GM23248 (cell line): ENCODE measurements around the gene RMND5A. TPM values are rescaled to one million over a fixed set of nuclear protein-coding genes. Genes with fewer than 3 reads are reported as not detected.

ENCODE experiments used
- DNase-seq: peaks from one replicate; pipeline ENCODE4 v3.0.0-alpha.2; 2015
- H2AFZ ChIP-seq: fragments of 200-600 bp; sonication (generic); 2 replicates; pipeline ENCODE4 v1.6.1; 2016; ENCODE audit warnings: antibody characterized with exemption
- H3F3A ChIP-seq: fragments of 200-600 bp; sonication (generic); 2 replicates; pipeline ENCODE4 v1.6.1; 2016; ENCODE audit warnings: mild to moderate bottlenecking, antibody characterized with exemption, mixed run types; ENCODE audit not compliant: insufficient read depth
- H3K27ac ChIP-seq: fragments of 200-600 bp; sonication (generic); 2 replicates; pipeline ENCODE4 v1.5.1; 2016; ENCODE audit warnings: mild to moderate bottlenecking
- H3K27me3 ChIP-seq: fragments of 200-600 bp; sonication (generic); replicated peaks from 2 replicates; pipeline ENCODE4 v1.6.1; 2016; ENCODE audit warnings: mild to moderate bottlenecking; ENCODE audit not compliant: insufficient read depth
- H3K36me3 ChIP-seq: fragments of 200-600 bp; sonication (generic); 2 replicates; pipeline ENCODE4 v1.6.1; 2016; ENCODE audit warnings: low read depth, mild to moderate bottlenecking
- H3K4me1 ChIP-seq: fragments of 200-600 bp; sonication (generic); 2 replicates; pipeline ENCODE4 v1.6.1; 2016; ENCODE audit warnings: mild to moderate bottlenecking; ENCODE audit not compliant: insufficient read depth
- H3K4me2 ChIP-seq: fragments of 200-600 bp; sonication (generic); one replicate; pipeline ENCODE4 v1.6.1; 2016; ENCODE audit warnings: mild to moderate bottlenecking; ENCODE audit not compliant: unreplicated experiment
- H3K4me3 ChIP-seq: fragments of 200-600 bp; sonication (generic); 2 replicates; pipeline ENCODE4 v1.5.1; 2016; ENCODE audit warnings: mild to moderate bottlenecking
- H3K79me2 ChIP-seq: fragments of 200-600 bp; sonication (generic); 2 replicates; pipeline ENCODE4 v1.6.1; 2016; ENCODE audit warnings: mild to moderate bottlenecking; ENCODE audit not compliant: insufficient read depth
- H3K9ac ChIP-seq: fragments of 200-600 bp; sonication (generic); 2 replicates; pipeline ENCODE4 v1.6.1; 2016; ENCODE audit warnings: mild to moderate bottlenecking
- H3K9me2 ChIP-seq: fragments of 200-600 bp; sonication (generic); 2 replicates; pipeline ENCODE4 v1.6.1; 2016; ENCODE audit warnings: mixed run types, mild to moderate bottlenecking, moderate library complexity; ENCODE audit not compliant: insufficient read depth
- H3K9me3 ChIP-seq: fragments of 200-600 bp; sonication (generic); one replicate; pipeline ENCODE4 v1.6.1; 2017; ENCODE audit warnings: low read depth
- H4K20me1 ChIP-seq: fragments of 200-600 bp; sonication (generic); 2 replicates; pipeline ENCODE4 v1.6.0; 2016; ENCODE audit not compliant: insufficient read depth
- EZH2 ChIP-seq: fragments of 200-600 bp; sonication (generic); IDR thresholded peaks from 2 replicates; pipeline ENCODE4 v1.6.1; 2018; ENCODE audit warnings: antibody characterized with exemption, mild to moderate bottlenecking; ENCODE audit not compliant: insufficient read depth, poor library complexity, severe bottlenecking
- EZH2phosphoT487 ChIP-seq: fragments of 200-600 bp; sonication (generic); IDR thresholded peaks from 2 replicates; pipeline ENCODE4 v1.6.1; 2018; ENCODE audit warnings: antibody characterized with exemption, moderate library complexity, mild to moderate bottlenecking, low read depth; ENCODE audit not compliant: insufficient read depth
- WGBS, 2 experiments: methylation state at CpG; one replicate each; pipeline ENCODE4 v1.1.6; 2015 to 2017; ENCODE audit warnings: low lambda C conversion rate in 2 of 2, low coverage in 1 of 2; ENCODE audit errors: missing lambda C conversion rate in 2 of 2; 5-methylcytosine and 5-hydroxymethylcytosine counted together
- in situ Hi-C: fragments of 300-500 bp; cut with MboI; formaldehyde crosslinking; loops from 2 replicates; pipeline ENCODE4 v1.15.0; 2020
- polyA plus RNA-seq: library from polyadenylated mRNA; unstranded; fragments of >200 nt; fragmentation: Nextera tagmentation; extraction: Ambion mirVana; gene quantifications from 2 replicates; pipeline ENCODE4 v1.2.1, GENCODE V29; 2016
- total RNA-seq: library from RNA; depleted of rRNA; stranded (reverse); fragments of >200 nt; shearing (Covaris generic); gene quantifications from 2 replicates; pipeline ENCODE4 v1.2.3, GENCODE V29; 2014

The RMND5A gene
- total and polyA plus RNA-seq, 2 experiments from 2014 or later, result 6.8 to 21.2 TPM

GRCh38 chr2:86679036-86679435 lies 41.1 kb upstream of the RMND5A start:
- Histone ChIP-seq H3K9me3 (no peaks in the 10 kb centered on the region), H3K9me2 (no peaks in the 10 kb centered on the region; the same call in 1 of the 2 replicates), H3F3A (no peaks in the 10 kb centered on the region), H3K36me3 (no peaks in the 10 kb centered on the region), H2AFZ (no peak overlapping the region), H3K4me2 (no peak overlapping the region), H3K4me3 (no peak overlapping the region), H3K4me1 (no peaks in the 10 kb centered on the region), H3K79me2 (no peaks in the 10 kb centered on the region), H4K20me1 (no peaks in the 10 kb centered on the region), H3K9ac (no peak overlapping the region), H3K27ac (no peak overlapping the region), H3K27me3 (peaks cover 13% of the 10 kb centered on the region; the same call in 1 of the 2 replicates)
- no peak for TF ChIP-seq EZH2phosphoT487
- no peak for DNase-seq
- in situ Hi-C loops, result no loop called here

GRCh38 chr2:86685351-86685750 lies 34.7 kb upstream of the RMND5A start:
- Histone ChIP-seq H3K9ac (no peak overlapping the region), H4K20me1 (no peaks in the 10 kb centered on the region), H3K27me3 (peaks cover 6% of the 10 kb centered on the region; the same call in 1 of the 2 replicates), H3K9me3 (no peaks in the 10 kb centered on the region), H3K4me2 (no peak overlapping the region), H2AFZ (no peak overlapping the region), H3K4me3 (no peak overlapping the region), H3K9me2 (peaks cover 4% of the 10 kb centered on the region; the same call in 1 of the 2 replicates), H3K4me1 (no peaks in the 10 kb centered on the region), H3K27ac (no peak overlapping the region), H3K79me2 (no peaks in the 10 kb centered on the region), H3F3A (no peaks in the 10 kb centered on the region), H3K36me3 (no peaks in the 10 kb centered on the region)
- WGBS, 2 experiments, result 58 to 65% methylated on average over 1 of the region's 1 CpG
- DNase-seq, result no peak
- in situ Hi-C loops, result no loop called here
- TF ChIP-seq EZH2phosphoT487, result no peak
- TF ChIP-seq EZH2, result no peak

GRCh38 chr2:86686460-86686859 lies 33.6 kb upstream of the RMND5A start:
- no peak overlapping the region for H3K27ac ChIP-seq
- no peaks in the 10 kb centered on the region for H3K36me3 ChIP-seq
- no peaks in the 10 kb centered on the region for H3K9me3 ChIP-seq
- in situ Hi-C loops, result no loop called here
- no peak overlapping the region for H3K4me2 ChIP-seq
- H3F3A ChIP-seq, result no peaks in the 10 kb centered on the region
- H3K27me3 ChIP-seq, result peaks cover 6% of the 10 kb centered on the region; the same call in 1 of the 2 replicates
- no peak overlapping the region for H3K9ac ChIP-seq
- DNase-seq, result no peak
- no peaks in the 10 kb centered on the region for H3K4me1 ChIP-seq
- H3K4me3 ChIP-seq, result no peak overlapping the region
- H3K79me2 ChIP-seq, result no peaks in the 10 kb centered on the region
- 67 to 68% methylated on average over 5 of the region's 5 CpGs for WGBS, 2 experiments
- peaks cover 4% of the 10 kb centered on the region; the same call in 1 of the 2 replicates for H3K9me2 ChIP-seq
- no peak overlapping the region for H2AFZ ChIP-seq
- no peak for TF ChIP-seq EZH2
- TF ChIP-seq EZH2phosphoT487, result no peak
- no peaks in the 10 kb centered on the region for H4K20me1 ChIP-seq

GRCh38 chr2:86686905-86687304 lies 33.2 kb upstream of the RMND5A start:
- 64 to 71% methylated on average over 2 of the region's 2 CpGs for WGBS, 2 experiments
- Histone ChIP-seq H3K36me3 (no peaks in the 10 kb centered on the region), H4K20me1 (no peaks in the 10 kb centered on the region), H3K4me2 (no peak overlapping the region), H3K9me3 (no peaks in the 10 kb centered on the region), H3K9ac (no peak overlapping the region), H3K27me3 (peaks cover 5% of the 10 kb centered on the region; the same call in 1 of the 2 replicates), H3F3A (no peaks in the 10 kb centered on the region), H3K4me3 (no peak overlapping the region), H3K79me2 (no peaks in the 10 kb centered on the region), H3K9me2 (peaks cover 4% of the 10 kb centered on the region; the same call in 1 of the 2 replicates), H3K4me1 (no peaks in the 10 kb centered on the region), H2AFZ (no peak overlapping the region), H3K27ac (no peak overlapping the region)
- TF ChIP-seq EZH2 (no peak), EZH2phosphoT487 (no peak)
- no peak for DNase-seq
- in situ Hi-C loops, result no loop called here
